ENCODE measurements around the gene MVP. TPM values are rescaled to one million over a fixed set of nuclear protein-coding genes. Genes with fewer than 3 reads are reported as not detected.

MVP gene
- total RNA-seq, 1 experiment from 2014 or later: 75.1 TPM

DNA sequence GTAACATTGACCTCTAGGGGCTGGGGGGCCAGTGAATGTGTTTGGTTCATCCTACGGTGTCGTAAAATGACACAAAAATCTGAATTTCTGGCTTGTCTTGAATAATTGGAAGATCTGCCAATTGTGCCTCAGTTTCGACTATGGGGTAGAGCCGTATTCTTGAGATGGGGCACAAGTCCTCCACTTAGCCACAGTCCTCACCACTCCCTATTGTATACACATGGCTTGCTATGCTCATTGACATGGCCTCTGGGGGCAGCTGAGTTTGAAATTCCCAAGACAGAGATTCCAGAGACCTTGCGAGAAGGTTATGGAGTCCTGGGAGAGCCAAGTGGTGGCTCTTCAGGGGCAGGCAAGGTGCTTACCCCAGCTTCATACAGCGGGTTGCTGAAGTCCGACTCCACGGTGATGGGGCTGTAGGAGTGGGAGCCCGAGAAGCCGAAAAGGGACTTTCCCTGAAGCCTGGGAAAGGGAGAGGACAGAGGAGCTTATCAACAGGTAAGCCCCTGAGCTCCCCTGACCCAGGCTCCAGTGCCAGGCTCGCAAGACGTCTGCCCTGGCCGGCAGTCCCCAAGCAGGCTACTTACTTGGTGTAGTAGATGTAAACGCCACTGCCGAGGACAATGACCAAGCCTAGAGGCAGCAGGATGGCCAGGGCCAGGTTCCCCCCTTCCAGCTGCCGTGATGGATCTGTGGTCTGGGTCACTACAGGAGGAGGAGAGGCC, 51.7 kb downstream of the MVP start:
- POLR2A ChIA-PET: no interaction called here
- Histone ChIP-seq H3K79me2 (ENCODE audit: insufficient read depth, low read length) (no peaks in the 10 kb centered on the region), H3K4me3 (replicated peaks in 1 of 2; ENCODE audit: low read depth in 1 of 2, low read length in 2 of 2) (no peak overlapping the region), H3K27ac (ENCODE audit: low read depth, low read length) (no peak overlapping the region), H4K20me1 (ENCODE audit: insufficient read depth) (no peaks in the 10 kb centered on the region), H3K9ac (ENCODE audit: low read length) (no peak overlapping the region), H3K36me3 (ENCODE audit: control insufficient read depth in 1 of 2, insufficient read depth in 2 of 2, low read length in 2 of 2) (no peaks in the 10 kb centered on the region), H3K9me2 (ENCODE audit: insufficient read depth) (no peaks in the 10 kb centered on the region), H3K9me3 (ENCODE audit: control insufficient read depth in 1 of 2, insufficient read depth in 1 of 2, low read depth in 1 of 2, low read length in 2 of 2) (no peaks in the 10 kb centered on the region), H3K4me2 (ENCODE audit: low read length) (no peak overlapping the region), H3K4me1 (ENCODE audit: control insufficient read depth in 1 of 2, insufficient read depth in 2 of 2, low read length in 2 of 2) (peaks cover 0 to 11% of the 10 kb centered on the region in 2 experiments; a peak in 2 of 4 replicates), H3K27me3 (ENCODE audit: insufficient read depth, low read length) (no peaks in the 10 kb centered on the region), H2AFZ (ENCODE audit: low read depth, low read length, poor library complexity, severe bottlenecking) (no peak overlapping the region)
- intact Hi-C loops (cut with micrococcal nuclease): no loop called here
- RAD21 ChIA-PET (ENCODE audit: low non-redundant PET in 1 of 2, low total read pairs in 2 of 2, uncharacterized antibody in 2 of 2, unreplicated experiment in 2 of 2): no interaction called here
- CTCF ChIA-PET: no interaction called here
- DNase-seq (ENCODE audit: low read depth, low spot score): no peak
- TF ChIP-seq, protein P1, sequence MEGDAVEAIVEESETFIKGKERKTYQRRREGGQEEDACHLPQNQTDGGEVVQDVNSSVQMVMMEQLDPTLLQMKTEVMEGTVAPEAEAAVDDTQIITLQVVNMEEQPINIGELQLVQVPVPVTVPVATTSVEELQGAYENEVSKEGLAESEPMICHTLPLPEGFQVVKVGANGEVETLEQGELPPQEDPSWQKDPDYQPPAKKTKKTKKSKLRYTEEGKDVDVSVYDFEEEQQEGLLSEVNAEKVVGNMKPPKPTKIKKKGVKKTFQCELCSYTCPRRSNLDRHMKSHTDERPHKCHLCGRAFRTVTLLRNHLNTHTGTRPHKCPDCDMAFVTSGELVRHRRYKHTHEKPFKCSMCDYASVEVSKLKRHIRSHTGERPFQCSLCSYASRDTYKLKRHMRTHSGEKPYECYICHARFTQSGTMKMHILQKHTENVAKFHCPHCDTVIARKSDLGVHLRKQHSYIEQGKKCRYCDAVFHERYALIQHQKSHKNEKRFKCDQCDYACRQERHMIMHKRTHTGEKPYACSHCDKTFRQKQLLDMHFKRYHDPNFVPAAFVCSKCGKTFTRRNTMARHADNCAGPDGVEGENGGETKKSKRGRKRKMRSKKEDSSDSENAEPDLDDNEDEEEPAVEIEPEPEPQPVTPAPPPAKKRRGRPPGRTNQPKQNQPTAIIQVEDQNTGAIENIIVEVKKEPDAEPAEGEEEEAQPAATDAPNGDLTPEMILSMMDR (IDR thresholded peaks at IDR 0.05 in 2 of 3, conservative IDR thresholded peaks at IDR 0.05 in 1 of 3; ENCODE audit: borderline replicate concordance in 1 of 3, insufficient read depth in 1 of 3, low read depth in 2 of 3, low read length in 2 of 3): no peak
- BruUV-seq (replicated peaks): no TSS peak
- no peak for ATAC-seq

DNA sequence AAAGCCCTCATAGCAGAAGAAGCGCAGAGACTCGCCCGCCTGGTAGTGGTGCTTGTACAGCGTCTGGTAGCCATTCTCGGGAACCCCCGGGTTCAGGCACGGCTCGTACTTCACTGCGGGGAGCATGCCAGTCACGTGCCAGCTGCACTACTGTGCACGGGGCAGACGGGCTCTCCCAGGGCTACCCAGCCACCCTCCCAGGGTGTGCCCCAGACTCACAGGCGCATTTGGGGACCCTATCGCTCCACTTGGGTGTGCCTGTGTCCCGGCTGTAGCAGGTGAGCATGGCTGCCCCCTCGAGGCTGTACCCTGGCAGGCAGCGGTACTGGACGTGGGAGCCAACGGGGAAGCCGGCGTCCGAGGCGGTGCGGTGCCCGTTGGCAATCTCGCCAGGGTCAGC, 53.1 kb downstream of the MVP start:
- H3K4me3 ChIP-seq (replicated peaks in 1 of 2; ENCODE audit: low read depth in 1 of 2, low read length in 2 of 2): no peak overlapping the region
- ATAC-seq (no peak), DNase-seq (ENCODE audit: low read depth, low spot score) (no peak)
- H3K9me2 ChIP-seq (ENCODE audit: insufficient read depth): no peaks in the 10 kb centered on the region
- no peak overlapping the region for H3K27ac ChIP-seq (ENCODE audit: low read depth, low read length)
- no peaks in the 10 kb centered on the region for H4K20me1 ChIP-seq (ENCODE audit: insufficient read depth)
- H3K9ac ChIP-seq (ENCODE audit: low read length): no peak overlapping the region
- H3K27me3 ChIP-seq (ENCODE audit: insufficient read depth, low read length): no peaks in the 10 kb centered on the region
- H3K36me3 ChIP-seq (ENCODE audit: control insufficient read depth in 1 of 2, insufficient read depth in 2 of 2, low read length in 2 of 2): no peaks in the 10 kb centered on the region
- POLR2A ChIA-PET: interaction anchor here (1.1 kb wide), 1 partner anchor 70 kb away, joined by 4 read pairs; no protein-coding TSS in a partner anchor
- BruUV-seq (replicated peaks): no TSS peak
- CTCF ChIA-PET: no interaction called here
- H3K4me2 ChIP-seq (ENCODE audit: low read length): no peak overlapping the region
- H3K4me1 ChIP-seq (ENCODE audit: control insufficient read depth in 1 of 2, insufficient read depth in 2 of 2, low read length in 2 of 2): peaks cover 0 to 15% of the 10 kb centered on the region in 2 experiments; a peak in 2 of 4 replicates
- H3K79me2 ChIP-seq (ENCODE audit: insufficient read depth, low read length): no peaks in the 10 kb centered on the region
- no peaks in the 10 kb centered on the region for H3K9me3 ChIP-seq (ENCODE audit: control insufficient read depth in 1 of 2, insufficient read depth in 1 of 2, low read depth in 1 of 2, low read length in 2 of 2)
- TF ChIP-seq, protein P2, sequence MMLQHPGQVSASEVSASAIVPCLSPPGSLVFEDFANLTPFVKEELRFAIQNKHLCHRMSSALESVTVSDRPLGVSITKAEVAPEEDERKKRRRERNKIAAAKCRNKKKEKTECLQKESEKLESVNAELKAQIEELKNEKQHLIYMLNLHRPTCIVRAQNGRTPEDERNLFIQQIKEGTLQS (IDR thresholded peaks at IDR 0.05): no peak
- TF ChIP-seq ZFX (IDR thresholded peaks at IDR 0.05) (no peak), FOSL1 (IDR thresholded peaks at IDR 0.05; ENCODE audit: low read depth) (no peak)
- TF ChIP-seq, protein P1 (IDR thresholded peaks at IDR 0.05 in 2 of 3, conservative IDR thresholded peaks at IDR 0.05 in 1 of 3; ENCODE audit: borderline replicate concordance in 1 of 3, insufficient read depth in 1 of 3, low read depth in 2 of 3, low read length in 2 of 3): no peak
- RAD21 ChIA-PET (ENCODE audit: low non-redundant PET in 1 of 2, low total read pairs in 2 of 2, uncharacterized antibody in 2 of 2, unreplicated experiment in 2 of 2): no interaction called here
- intact Hi-C loops (cut with micrococcal nuclease): no loop called here
- no peak overlapping the region for H2AFZ ChIP-seq (ENCODE audit: low read depth, low read length, poor library complexity, severe bottlenecking)

Measured in HCT116 (cell line).